HG03378 (cell line): ENCODE measurements around the gene CUBN.
"Not testable (repeated sequence)": the region's sequence is repeated elsewhere in the genome, so short reads cannot be mapped to it uniquely, and the experiment has no call there.

Experiments
- ATAC-seq: cut with Tn5 transposase; IDR thresholded peaks from one replicate; pipeline ENCODE4 v1.9.1; 2021; ENCODE audit warnings: mild to moderate bottlenecking, moderate library complexity; ENCODE audit not compliant: unreplicated experiment

The CUBN gene

GRCh38 chr10:17019696-17020095 lies 109.9 kb downstream of the CUBN start:
- ATAC-seq = no peak

GRCh38 chr10:17013131-17013983 lies 116.3 kb downstream of the CUBN start:
- not testable (repeated sequence) for ATAC-seq

DNA sequence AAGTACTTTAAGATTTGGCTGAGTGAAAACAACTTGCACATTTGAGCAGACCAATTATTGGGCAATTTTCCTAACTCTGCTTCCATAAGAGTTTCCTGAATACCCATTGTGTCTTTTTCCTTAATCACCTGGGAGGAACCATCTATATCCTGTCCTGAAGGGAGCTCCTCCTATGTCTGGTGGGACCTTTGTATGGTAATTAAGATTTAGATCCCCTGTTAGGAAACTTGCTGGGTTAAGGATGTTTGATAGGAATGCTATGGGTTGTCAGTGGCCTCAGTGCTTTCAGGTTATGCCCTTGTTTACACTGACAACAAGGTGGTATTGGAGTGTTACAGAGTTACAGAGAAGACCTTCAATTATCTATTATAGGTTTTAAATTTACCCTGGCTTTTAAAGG lies 116.9 kb downstream of the CUBN start:
- not testable (repeated sequence) for ATAC-seq

DNA sequence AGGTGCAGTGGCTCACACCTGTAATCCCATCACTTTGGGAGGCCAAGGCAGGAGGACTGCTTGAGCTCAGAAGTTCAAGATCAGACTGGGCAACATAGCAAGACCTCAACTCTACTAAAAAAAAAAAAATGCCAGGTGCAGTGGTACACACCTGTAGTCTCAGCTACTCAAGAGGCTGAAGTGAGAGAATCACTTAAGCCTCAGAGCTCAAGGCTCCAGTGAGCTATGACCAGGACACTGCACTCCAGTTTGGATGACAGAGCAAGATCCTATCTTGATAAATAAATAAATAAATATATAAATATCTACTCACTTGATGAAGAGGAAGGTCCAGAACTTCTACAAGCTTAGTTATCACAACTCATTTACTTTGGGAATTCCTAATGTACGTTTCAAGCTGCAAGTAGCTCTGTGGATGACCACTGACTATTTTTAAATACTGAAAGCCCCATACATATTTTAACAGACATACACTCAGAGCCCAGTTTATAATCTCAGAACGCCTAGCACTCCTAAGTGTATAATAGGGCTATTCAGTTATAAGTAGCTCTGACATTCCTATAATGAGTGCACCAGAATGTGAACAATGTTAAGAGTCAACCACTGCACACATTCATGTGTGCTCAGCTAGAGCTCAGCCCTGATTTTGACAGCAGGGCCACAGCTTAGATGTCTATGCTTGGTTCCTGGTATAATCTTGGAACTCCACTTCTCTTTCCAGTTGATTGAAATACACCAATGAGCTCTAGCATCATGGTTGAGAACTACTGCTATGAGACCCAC lies 119.1 kb downstream of the CUBN start:
- ATAC-seq = no peak

GRCh38 chr10:17009212-17009700 lies 120.4 kb downstream of the CUBN start:
- ATAC-seq = no peak

DNA sequence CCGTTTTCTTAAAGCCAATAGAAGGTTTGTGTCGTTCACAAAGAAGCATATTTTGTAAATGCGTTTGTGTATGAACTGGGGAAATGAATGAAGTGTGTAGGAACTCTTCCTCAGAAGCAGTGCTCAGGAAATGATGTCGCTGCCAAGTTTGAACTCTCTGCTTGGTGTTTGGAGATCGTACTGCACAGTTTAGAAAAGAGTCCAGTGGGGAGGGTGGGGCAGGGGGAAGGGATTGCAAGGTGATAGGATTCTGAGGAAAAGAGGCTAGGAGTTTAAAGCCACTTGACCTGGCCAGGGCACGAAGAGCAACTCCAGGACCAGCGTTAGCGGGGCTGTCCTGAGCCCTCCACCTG lies 122.2 kb downstream of the CUBN start:
- no peak for ATAC-seq

GRCh38 chr10:17006631-17007417 lies 122.8 kb downstream of the CUBN start:
- ATAC-seq = no peak

DNA sequence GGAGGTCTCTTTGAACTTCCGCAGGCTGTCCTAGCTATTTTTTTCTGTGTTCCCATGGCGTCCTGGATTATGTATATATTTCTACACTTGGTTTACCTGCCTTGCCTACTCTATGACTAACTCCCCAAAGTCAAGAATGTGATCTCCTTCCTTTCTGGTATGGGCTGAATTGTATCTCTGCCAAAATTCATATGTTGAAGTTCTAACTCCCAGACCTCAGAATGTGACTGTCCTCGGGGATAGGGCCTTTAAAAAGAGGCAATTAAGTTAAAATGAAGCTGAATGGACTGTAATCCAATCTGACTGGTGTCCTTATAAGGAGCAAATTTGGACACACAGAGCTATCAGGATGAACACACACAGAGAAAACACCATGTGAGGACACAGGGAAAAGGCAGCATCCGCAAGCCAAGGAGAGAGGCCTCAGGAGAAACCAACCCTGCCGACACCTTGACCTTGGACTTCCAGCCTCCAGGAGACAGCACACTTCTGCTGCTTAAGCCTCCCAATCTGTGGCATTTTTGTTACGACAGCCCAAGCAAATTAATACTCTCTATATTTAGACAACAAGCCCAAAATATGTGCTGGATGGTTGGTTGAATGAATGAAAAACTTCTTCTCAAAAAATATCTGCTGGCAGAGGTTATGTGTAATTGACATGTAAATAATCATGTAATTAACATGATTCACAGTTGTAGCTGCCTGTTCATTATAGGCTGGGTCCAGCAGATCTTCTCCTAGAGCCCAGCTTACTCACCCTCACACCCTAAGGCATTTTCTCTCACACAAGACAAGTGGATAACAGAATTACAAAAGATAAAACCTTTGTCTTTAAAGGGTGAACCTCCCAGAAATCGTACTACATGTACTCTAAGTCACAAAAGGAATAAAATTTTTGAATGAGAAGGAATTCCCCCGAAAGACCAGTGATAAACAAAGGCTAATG lies 123.7 kb downstream of the CUBN start:
- ATAC-seq = no peak

DNA sequence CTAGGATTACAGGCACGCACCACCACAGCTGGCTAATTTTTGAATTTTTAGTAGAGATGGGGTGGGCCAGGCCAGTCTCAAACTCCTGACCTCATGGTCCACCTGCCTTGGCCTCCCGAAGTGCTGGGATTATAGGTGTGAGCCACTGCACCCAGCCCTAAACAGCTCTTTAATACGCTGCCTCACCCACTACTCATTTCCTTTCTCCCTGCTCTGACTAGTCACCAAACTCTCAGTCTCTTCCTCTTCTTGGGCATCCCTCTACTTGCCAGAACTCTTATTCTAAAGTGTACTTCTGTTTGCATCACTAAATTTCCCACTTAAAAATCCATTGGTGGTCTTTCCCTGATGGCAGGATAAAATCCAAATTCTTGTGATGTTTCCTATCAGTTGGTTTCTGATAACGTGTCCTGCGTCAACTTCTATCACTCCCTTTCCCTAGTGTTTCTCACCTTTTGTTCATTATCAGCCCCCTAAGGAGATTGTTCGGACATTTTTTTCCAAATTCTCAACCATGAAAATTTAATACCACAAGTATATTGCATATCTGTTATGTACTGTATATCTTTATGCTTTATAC lies 124.7 kb downstream of the CUBN start:
- no peak for ATAC-seq

DNA sequence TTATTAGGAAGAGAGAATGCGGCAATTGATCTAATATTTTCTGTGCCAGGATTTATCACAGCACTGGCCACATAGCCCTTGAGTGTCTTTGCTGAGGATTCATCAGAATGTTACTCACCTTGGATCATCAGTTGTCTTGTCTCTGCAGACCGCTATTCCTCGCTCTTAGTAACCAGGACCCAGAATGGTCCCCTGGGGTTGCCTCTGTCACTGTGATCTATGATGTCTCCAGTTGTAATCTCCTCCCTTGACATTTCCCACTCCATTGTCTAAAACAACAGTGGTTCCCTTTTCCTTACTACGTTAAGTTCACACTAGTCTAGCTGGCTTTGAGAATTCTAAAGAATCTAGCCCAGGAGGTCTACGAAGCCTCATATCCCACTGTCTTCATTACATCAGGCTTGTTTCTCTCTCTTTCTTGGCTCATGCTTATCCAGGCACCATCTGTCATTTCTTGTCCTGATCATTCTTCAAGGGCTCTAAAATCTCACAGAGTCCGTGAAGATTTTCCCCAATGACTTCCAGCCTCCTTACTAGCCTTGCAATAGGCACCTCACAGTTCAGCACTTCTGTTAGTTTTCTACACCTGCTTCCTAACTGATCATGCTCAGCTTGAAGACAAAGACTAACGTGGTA lies 125.8 kb downstream of the CUBN start:
- ATAC-seq = no peak

DNA sequence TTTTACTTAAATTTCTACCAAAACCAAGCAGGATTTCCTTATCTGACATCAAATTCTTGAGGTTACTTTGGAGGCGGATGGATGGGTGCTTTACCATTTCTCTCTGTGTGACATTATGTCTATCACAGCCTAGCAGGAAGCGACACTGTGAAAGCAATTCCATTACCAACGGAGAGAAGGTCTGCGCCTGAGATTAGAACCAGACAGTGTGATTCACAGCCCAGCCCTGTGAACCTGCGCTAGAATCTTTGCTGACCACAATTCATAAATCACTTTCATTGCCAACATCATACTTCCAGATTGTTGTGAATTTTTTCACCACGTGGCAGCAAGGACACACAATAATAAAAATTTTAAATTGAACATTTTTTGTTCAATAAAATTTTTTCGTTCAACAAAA lies 126.5 kb downstream of the CUBN start:
- ATAC-seq = no peak

- ATAC-seq = peak; percentile 73
Observed at GRCh38 chr10:17001961-17002749, 127.5 kb downstream of the CUBN start.

DNA sequence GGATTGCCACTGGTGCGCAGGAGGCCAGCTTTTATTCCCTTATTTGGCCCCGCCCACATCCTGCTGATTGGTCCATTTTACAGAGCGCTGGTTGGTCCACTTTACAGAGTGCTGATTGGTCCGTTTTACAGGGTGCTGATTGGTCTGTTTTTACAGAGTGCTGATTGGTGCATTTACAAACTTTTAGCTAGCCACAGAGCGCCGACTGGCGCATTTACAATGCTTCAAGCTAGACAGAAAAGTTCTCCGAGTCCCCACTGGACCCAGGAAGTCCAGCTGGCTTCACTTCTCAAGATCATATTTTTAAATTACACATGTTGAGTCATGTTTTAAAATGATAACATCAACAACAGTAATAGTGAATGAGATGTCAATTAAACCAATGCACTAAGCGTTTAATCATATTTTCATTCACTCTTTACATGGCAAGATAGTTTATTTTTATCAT lies 128.3 kb downstream of the CUBN start:
- ATAC-seq = no peak

DNA sequence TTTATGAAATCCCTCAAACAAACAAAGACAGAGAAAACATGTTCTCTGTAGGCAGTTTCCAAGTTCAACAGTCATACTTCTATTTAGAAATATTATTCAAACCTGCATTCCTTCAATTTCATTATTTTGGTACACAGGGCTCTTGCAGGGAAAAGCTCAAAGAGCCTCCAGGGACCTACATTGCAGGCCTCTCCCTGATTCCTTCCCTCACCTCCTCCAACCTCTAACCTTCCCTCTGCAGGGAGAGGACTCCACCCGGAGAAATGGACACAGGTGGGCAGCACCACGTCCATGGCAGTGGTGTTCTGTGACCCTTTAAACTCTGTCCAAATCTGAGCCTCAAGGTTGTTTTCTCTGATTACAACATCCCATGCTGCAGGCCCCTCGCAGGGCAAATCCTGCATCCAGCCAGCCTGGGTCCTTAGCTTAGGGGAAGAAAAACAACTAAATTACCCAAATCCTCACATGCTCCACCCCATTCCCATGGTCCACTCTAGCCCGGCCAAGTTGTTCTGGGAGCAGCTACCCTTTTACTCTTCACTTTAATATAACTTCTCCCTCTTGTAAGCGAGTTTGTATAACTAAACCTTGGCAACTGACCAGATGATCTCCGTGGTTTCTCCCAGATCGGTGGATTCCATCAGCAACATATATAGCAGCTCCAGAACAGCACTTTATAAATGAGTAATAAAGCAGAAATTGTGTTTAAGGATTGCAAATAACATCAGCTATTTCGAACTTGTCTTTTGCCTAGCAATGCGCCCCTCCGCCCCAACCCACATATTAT lies 129.8 kb downstream of the CUBN start:
- ATAC-seq = no peak

DNA sequence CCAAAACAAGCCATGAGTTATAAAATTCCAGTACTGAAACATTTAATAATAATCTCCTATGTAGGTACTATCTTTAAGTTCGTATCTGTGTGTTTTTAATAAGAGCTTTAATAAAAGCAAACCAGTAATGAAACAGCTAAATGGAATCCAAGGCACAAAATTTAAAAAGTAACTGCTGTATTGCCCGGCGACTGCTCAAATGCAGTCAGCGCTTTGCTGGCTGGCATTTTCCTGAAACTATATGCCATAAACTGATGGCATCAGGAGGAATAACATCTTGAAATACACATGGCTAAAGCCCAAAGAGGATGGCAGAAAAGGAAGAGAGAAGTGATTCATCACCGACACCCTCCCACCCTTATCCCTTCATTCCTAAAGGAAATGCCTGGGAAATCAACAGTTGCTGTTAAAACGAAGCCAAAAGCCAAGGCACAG lies 133.1 kb downstream of the CUBN start:
- ATAC-seq = no peak

GRCh38 chr10:16995867-16996529 lies 133.6 kb downstream of the CUBN start:
- ATAC-seq = no peak

- ATAC-seq = no peak
Observed at GRCh38 chr10:16993186-16993585, 136.4 kb downstream of the CUBN start.
